IPS-18a (cell line): ENCODE results near the gene FAM210A.

Experiments
- H3K27ac ChIP-seq: one replicate; pipeline ENCODE4 v1.5.1; 2013; ENCODE audit warnings: low read length
- H3K27me3 ChIP-seq: one replicate; pipeline ENCODE4 v1.6.1; 2013; ENCODE audit warnings: mild to moderate bottlenecking, low read length; ENCODE audit not compliant: control insufficient read depth, insufficient read depth
- H3K36me3 ChIP-seq: one replicate; pipeline ENCODE4 v1.6.1; 2013; ENCODE audit warnings: low read depth, low read length; ENCODE audit not compliant: control insufficient read depth
- H3K4me1 ChIP-seq: one replicate; pipeline ENCODE4 v1.6.1; 2013; ENCODE audit warnings: low read depth, low read length; ENCODE audit not compliant: control insufficient read depth
- H3K4me3 ChIP-seq: one replicate; pipeline ENCODE4 v1.5.1; 2013; ENCODE audit warnings: low read length
- H3K9ac ChIP-seq: one replicate; pipeline ENCODE4 v1.6.1; 2013; ENCODE audit warnings: mild to moderate bottlenecking, low read length, moderate library complexity
- H3K9me3 ChIP-seq: one replicate; pipeline ENCODE4 v1.6.1; 2013; ENCODE audit warnings: low read depth, low read length; ENCODE audit not compliant: control insufficient read depth

FAM210A gene

GRCh38 chr18:13661051-13661778 lies 65.1 kb downstream of the FAM210A start:
- Histone ChIP-seq H3K36me3 (peaks cover 4% of the 10 kb centered on the region), H3K27me3 (no peaks in the 10 kb centered on the region), H3K9ac (no peak overlapping the region), H3K4me1 (no peaks in the 10 kb centered on the region), H3K27ac (no peak overlapping the region), H3K9me3 (no peaks in the 10 kb centered on the region), H3K4me3 (no peak overlapping the region)

- H3K36me3 ChIP-seq, result no peaks in the 10 kb centered on the region
- H3K9me3 ChIP-seq, result no peaks in the 10 kb centered on the region
- no peak overlapping the region for H3K4me3 ChIP-seq
- no peaks in the 10 kb centered on the region for H3K4me1 ChIP-seq
- no peak overlapping the region for H3K9ac ChIP-seq
- H3K27ac ChIP-seq, result no peak overlapping the region
- H3K27me3 ChIP-seq, result no peaks in the 10 kb centered on the region
Observed at GRCh38 chr18:13660510-13660909, 65.8 kb downstream of the FAM210A start.

GRCh38 chr18:13658436-13659204 lies 67.7 kb downstream of the FAM210A start:
- Histone ChIP-seq H3K9ac (no peak overlapping the region), H3K4me3 (no peak overlapping the region), H3K27ac (no peak overlapping the region), H3K4me1 (peaks cover 2% of the 10 kb centered on the region), H3K9me3 (no peaks in the 10 kb centered on the region), H3K27me3 (no peaks in the 10 kb centered on the region), H3K36me3 (no peaks in the 10 kb centered on the region)

GRCh38 chr18:13657974-13658373 lies 68.4 kb downstream of the FAM210A start:
- Histone ChIP-seq H3K27ac (no peak overlapping the region), H3K36me3 (no peaks in the 10 kb centered on the region), H3K4me3 (no peak overlapping the region), H3K4me1 (peaks cover 2% of the 10 kb centered on the region), H3K27me3 (no peaks in the 10 kb centered on the region), H3K9me3 (no peaks in the 10 kb centered on the region), H3K9ac (no peak overlapping the region)

- H3K27me3 ChIP-seq, result no peaks in the 10 kb centered on the region
- no peak overlapping the region for H3K9ac ChIP-seq
- peaks cover 2% of the 10 kb centered on the region for H3K4me1 ChIP-seq
- no peaks in the 10 kb centered on the region for H3K36me3 ChIP-seq
- no peak overlapping the region for H3K27ac ChIP-seq
- no peaks in the 10 kb centered on the region for H3K9me3 ChIP-seq
- no peak overlapping the region for H3K4me3 ChIP-seq
Observed at GRCh38 chr18:13653746-13654433, 72.5 kb downstream of the FAM210A start.

GRCh38 chr18:13649397-13650390 lies 76.7 kb downstream of the FAM210A start:
- H3K9me3 ChIP-seq, result no peaks in the 10 kb centered on the region
- peaks cover 2% of the 10 kb centered on the region for H3K4me1 ChIP-seq
- H3K9ac ChIP-seq, result no peak overlapping the region
- H3K36me3 ChIP-seq, result no peaks in the 10 kb centered on the region
- H3K27ac ChIP-seq, result no peak overlapping the region
- H3K4me3 ChIP-seq, result no peak overlapping the region
- no peaks in the 10 kb centered on the region for H3K27me3 ChIP-seq

GRCh38 chr18:13647761-13648160 lies 78.6 kb downstream of the FAM210A start:
- no peaks in the 10 kb centered on the region for H3K4me1 ChIP-seq
- H3K9ac ChIP-seq, result no peak overlapping the region
- H3K4me3 ChIP-seq, result no peak overlapping the region
- H3K27ac ChIP-seq, result no peak overlapping the region
- H3K9me3 ChIP-seq, result no peaks in the 10 kb centered on the region
- no peaks in the 10 kb centered on the region for H3K27me3 ChIP-seq
- no peaks in the 10 kb centered on the region for H3K36me3 ChIP-seq

GRCh38 chr18:13646633-13647032 lies 79.7 kb downstream of the FAM210A start:
- Histone ChIP-seq H3K36me3 (no peaks in the 10 kb centered on the region), H3K27me3 (no peaks in the 10 kb centered on the region), H3K9ac (no peak overlapping the region), H3K27ac (no peak overlapping the region), H3K4me1 (no peaks in the 10 kb centered on the region), H3K4me3 (no peak overlapping the region), H3K9me3 (no peaks in the 10 kb centered on the region)

GRCh38 chr18:13645093-13645492 lies 81.3 kb downstream of the FAM210A start:
- Histone ChIP-seq H3K27me3 (no peaks in the 10 kb centered on the region), H3K9me3 (no peaks in the 10 kb centered on the region), H3K9ac (no peak overlapping the region), H3K27ac (no peak overlapping the region), H3K4me1 (no peaks in the 10 kb centered on the region), H3K36me3 (no peaks in the 10 kb centered on the region), H3K4me3 (no peak overlapping the region)

GRCh38 chr18:13643261-13643751 lies 83.1 kb downstream of the FAM210A start:
- Histone ChIP-seq H3K4me3 (no peak overlapping the region), H3K9ac (no peak overlapping the region), H3K36me3 (no peaks in the 10 kb centered on the region), H3K27me3 (no peaks in the 10 kb centered on the region), H3K4me1 (no peaks in the 10 kb centered on the region), H3K9me3 (no peaks in the 10 kb centered on the region), H3K27ac (no peak overlapping the region)

GRCh38 chr18:13642440-13642827 lies 83.9 kb downstream of the FAM210A start:
- Histone ChIP-seq H3K4me3 (no peak overlapping the region), H3K4me1 (no peaks in the 10 kb centered on the region), H3K27ac (no peak overlapping the region), H3K36me3 (no peaks in the 10 kb centered on the region), H3K9ac (no peak overlapping the region), H3K9me3 (no peaks in the 10 kb centered on the region), H3K27me3 (no peaks in the 10 kb centered on the region)
